GM19025 (cell line): ENCODE data around the gene GNB1L.

Source experiments
- ATAC-seq: cut with Tn5 transposase; IDR thresholded peaks from one replicate; pipeline ENCODE4 v1.9.1; 2021; ENCODE audit warnings: mild to moderate bottlenecking, low read depth, moderate library complexity; ENCODE audit not compliant: unreplicated experiment

The GNB1L gene

DNA sequence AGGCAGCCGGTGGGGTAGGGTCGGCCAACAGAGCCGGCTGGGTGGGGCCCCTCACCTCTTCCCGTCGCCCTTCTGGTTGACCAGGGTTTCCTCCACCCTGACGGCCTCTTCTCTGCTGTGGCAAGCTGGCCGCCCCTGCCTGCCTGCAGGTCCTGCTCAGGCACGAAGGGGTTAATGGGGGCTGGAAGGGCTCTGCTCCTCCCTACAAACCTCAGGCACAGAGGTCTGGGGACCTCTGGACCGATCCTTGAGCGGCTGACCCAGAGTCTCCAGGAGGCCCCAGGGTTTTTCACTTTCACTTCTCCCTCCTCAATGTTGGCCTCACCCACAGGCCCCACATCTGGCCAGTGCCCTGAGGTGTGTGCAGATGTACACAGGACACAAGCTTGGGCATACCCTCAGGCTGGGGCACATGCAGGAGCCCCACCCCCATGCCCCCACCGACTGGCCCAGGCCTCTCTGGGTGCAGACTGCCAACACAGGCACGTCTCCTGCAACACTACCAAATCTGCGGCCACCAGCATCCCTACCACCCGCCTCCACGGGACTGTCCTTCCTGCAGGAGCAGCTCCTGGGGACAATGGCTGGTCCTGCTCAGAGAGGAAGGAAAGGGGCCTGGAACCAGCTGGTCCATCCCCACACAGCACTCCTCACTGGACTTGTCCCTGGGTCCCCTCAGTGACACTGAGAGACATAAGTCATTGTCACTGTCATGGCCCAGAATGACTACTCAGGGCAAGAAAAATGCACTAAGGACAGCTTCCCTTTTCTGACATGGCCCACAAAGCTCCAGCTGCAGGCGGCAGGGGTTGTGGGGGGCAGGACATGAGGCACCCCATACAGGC is 97.3 kb downstream of the GNB1L start:
- no peak for ATAC-seq

DNA sequence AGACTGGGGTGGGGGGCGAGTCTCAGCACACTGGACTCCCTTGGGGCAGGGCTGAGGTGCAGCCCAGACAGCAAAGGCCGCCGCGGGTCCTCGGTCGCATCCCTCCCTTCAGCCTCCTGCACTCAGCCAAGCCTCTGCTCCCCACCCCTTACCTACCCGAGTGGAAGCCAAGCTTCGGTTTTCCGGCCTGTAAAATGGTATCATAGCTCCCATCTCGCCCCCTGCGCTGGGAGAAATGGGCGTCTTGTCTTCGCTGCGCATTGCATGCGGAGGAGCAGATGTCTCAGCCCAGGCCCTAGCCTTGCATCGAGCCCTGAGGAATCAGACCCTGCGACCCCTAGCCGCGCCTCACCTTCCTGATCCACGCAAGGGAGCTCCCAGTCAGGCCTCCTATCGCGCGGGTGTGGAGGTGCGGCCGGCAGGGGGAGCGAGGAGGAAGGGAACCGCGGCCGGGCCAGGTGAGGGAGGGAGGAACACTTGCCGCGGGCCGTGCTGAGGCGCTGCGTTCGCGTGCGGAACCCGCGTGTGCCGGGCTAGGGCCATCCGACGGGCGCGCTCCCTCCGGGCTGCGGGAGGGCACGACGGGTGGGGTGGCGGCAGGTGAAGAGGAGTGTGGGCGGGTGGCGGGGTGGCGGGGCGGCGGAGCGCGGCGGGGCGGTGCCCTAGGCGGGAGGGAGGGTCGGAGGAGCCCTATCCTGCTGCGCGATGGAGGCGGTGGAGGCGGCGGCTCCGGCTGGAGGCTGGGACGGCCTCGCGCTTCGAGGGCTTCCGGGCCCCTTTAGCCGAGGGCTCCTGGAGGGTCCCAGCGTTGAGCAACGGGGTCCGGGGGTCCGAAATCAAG is 98.2 kb downstream of the GNB1L start:
- ATAC-seq: no peak

DNA sequence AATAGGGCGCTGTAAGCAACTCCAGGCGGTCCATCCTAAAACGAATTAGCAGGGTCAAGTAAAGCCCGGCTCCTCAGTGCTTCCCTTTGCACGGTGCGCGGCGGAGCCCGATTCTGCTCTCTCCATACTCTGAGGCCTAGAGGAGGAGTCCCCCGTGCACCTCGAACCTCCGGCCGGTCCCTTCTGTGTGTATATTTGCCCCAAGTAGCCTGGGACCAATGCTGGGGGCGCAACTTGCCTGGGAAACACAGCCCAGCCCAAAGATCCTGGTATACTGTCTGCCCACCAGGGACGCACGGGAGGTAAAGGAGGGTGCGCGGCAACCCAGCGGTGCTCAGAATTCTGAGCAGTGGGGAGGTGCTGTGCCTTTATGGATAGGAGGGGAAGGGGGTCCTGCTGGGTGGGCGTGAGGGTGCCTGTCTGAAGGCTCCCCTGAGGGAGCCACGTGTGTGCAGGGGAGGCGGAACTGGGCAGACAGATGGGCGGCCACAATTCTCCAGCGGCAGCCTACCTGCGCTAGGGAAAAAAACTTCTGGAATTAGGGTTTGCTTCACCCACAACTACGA is 98.9 kb downstream of the GNB1L start:
- no peak for ATAC-seq

DNA sequence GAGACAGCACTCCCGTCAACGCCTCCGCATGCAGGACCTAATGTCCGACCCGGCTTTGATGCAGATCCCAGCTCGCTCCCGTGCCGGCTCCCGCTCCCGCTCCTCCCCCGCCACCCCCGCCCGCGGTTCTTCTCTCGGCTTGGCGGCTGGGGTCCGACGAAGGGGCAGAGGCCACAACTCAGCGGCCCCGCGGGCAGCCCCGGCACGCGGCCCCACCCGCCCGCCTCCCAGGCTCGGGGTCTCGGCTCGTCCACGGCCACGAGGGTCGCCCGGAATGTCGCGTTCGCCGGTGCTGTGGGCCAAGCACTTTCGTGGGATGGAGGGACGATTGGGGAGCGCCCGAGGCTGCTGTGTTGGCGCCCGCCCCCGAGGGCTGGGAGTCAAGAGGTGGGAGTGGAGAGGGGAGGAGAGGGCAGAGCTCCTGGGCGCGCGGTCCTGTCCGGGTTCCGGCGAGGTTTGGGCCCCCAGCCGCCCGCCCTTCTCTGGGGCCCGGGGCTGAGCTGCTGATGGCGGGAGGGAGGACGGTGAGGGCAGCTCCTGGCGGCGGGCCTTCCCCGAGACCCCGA is 99.4 kb downstream of the GNB1L start:
- no peak for ATAC-seq

DNA sequence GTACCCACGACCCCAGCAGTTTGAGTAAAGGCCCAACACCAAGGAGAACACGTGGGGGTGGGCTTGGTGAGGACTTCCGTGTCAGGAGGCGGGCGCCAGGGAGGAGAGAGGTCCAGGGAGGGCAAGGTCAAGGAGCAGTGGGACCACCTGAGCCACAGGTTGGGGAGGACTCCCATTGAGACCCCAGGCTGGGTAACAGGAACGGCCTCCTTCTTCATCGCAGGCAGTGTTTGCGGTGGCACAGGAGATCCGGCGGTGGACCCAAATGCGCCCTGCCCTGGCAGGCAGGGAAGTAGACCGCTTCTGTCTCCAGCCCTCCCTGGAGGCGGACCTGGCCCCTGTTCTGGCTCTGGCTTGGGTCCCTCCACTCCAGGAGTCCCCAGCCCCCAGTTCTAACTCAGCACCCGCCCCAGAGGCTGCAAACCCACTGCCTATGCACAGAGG is 100.0 kb downstream of the GNB1L start:
- no peak for ATAC-seq

DNA sequence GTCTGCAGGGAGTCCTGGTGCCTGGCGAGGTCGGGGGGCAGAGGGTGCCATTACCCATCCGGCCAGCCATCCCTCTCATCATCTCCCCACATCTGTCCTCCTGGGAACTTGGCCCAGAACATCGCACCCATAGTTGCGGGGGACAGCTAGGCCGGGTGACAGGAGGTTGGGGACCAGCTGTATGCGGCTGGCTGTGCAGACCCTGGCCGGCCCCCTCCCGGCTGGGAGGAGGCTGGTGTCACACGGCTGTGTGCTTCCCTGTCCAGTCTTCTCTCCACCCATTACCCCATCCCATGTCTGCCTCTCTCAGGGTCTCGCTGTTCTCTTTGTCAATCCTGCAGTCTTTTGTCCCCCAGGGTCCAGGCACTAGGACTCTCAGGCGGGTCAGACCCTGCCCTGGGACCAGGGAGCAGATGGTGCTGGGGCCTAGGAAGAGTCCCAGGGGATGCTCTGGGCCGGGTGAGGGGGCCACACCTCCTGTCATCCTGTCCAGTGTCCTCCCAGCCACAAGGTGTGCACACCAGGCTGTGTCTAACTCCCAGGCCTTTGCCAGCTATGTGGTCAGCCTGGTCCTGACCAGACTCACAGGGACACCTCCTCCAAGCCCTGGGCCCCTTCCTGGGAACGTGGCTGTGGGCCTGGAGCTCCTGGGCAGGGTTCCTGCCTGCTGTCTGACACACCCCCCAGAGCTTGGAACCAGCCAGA is 100.5 kb downstream of the GNB1L start:
- no peak for ATAC-seq

DNA sequence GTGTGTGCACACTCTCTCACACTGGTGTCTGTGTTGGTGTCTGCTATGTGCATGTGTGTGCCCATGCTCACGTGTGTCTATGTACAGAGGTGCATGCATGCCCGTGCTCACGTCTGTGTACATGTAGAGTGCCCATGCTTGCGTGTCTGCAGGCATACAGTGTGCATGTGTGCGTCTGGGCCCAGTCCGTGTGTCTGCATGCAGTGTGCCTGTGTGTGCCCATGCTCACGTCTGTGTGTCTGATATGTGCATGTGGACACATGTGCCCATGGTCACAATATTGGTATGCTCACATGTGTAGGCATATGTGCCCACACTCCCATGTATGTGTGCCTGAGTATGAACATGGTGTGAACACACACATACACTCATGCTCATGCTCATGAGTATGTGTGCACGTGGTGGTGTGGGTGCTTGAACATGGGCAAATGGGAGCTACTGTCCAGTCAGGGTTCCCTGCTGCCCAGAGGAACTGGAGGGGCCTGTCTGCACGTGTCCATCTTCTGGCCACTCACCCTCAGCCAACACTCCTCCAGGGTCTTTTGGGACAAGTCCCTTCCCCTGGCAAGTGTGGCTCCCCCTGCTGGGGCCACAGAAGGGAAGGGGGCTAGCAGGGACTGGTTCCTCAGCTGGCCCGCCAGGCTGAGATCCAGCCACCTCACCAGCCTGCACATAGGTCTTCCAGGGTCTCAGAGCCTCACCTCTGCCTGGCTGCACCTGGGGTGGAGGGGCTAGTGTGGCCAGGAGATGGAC is 101.4 kb downstream of the GNB1L start:
- ATAC-seq: no peak

DNA sequence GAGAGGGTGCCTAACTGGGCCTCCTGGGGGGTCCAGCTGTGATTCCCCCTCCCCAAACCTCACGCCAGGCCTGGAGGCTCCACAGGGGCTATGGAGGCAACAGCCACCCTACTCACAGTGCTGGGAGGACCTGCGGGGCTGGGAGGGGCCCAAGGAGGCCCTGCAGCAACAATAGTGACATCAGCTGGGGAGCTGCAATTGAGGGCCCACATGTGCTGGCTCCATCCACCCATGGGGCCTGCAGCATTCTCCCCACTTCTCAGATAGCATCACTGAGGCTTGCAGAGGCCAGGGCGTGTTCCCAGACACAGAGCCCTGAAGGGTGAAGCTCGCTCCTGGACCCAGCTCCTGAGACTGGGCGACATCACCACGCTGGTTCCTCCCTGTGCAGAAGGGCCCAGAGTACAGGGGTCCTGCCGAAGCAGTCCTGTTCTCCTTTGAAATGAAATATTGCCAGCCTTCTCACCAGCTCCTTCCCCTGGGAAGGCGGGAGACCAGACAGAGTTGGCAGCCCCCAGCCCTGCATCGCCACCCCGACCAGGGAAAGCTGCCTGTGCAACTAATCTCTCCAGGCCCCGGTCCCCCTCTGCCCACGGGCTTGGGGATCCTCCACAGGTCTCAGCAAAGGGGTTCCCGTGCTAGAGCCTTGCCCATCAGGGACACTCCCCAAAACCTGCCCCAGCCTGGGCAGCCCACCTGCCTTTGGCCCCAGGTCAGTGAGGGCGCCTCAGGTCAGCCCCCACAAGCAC is 103.0 kb downstream of the GNB1L start:
- no peak for ATAC-seq

DNA sequence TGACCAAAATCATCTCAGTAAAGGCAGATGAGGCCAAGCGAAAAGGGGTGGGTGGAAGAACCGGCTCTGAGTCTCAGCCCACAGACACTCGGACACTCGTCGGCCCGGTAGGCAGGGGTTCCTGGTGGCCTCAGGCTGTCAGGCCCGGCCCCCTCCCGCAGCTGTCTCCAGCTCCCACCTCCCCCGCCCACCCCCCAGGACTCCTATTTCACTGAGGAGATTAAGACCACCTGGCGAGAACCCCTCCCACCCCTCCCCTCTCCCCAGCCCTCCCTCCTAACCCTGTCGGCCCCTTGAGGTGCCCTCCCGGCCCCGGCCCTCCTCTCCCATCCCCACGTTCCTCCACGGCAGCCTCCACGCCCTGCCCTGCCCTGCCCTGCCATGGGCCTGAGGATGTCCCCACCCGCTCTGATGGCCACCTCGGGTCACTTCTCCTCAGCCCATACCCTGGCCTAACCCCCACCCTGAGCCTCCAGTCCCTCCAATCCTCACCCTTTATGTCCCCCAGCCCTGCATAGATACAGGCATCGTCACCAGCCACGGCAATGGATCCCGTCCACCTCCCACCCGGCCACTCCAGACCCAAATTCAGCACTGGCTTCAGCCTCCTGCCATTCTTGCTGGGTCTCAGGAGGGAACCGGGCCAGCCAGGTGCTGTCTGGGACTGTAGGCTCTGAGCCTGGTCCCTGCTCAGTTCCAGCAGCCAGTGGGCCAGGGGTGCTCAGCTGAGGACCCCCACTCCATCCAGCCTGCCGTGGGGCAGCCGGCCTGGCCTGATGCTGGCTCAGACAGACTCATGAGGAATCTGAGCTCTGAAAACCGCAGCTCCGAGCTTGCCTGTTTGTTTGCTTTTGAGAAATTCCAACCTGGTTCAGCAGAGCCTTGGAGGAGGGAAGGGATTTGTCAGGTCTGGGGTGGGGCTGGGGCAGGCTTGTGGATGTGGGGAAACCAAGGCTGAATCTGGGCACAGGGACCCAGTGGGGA is 103.9 kb downstream of the GNB1L start:
- ATAC-seq: no peak

DNA sequence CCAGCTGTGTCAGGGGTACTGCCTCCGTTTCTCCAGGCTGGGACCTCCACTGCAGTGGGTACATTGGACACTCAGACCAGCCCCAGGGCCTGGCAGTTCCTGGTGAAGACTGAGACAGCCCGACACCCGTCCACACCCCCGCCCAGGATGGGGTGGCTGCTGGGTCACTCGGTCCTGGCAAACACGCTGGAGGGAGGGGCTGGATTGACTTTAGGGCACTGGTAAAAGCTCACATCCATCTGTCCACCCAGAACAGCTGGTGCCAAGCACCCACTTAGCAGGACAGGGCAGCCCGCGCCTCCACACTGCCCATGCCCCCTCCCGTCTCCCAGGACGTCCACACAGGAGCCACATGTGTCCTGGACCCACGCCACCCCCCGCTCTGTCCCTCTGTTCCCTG is 104.8 kb downstream of the GNB1L start:
- no peak for ATAC-seq

DNA sequence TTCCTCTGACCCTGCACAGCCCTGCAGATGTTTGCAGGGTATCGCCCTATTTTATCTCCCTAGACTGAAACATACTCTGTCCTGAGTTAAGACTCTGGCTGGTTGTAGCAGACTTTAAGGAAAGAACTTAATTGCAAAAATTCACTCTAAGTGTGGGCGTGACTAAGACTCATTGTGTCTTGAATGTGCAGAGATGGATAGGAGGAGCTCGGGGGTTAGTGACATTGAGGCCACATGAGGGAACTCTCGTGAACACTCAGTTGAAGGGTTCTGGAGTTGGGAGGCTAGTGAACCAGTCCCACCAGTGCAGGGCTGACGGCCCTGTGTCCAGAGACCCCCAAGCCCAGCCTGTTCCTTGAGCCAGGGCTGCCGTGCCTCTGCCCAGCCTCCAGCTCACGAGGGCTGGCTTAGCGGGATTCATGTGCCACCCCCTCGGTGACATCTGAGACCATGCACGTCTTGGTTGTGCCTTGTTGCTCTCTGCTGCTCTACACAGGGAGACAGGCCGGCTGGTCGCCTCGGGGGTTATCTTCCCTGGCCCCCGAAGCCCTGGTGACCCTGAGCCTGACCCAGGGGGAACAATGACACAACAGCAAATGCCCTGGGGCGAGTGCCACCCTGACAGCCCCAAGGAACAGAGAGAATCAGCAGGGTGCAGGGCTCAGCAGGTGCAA is 105.5 kb downstream of the GNB1L start:
- ATAC-seq: no peak

DNA sequence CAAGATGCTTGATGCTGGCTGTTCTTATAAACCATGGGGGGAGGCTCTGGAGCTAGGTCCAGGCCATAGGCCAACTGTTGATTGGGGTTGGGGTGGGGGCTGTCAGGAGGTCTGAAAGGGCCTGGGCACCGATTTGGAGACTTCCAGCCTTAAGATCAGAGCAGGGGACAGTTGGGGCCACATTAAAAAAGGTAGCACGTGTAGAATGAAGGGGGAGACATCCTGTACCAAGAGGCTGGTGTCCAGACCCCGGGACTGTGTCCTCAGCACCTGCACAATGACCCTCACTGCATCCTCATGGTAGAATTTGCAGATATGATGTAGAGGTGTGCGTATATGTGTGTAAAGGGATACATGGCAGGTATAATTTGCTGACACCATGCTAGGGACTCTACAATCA is 106.5 kb downstream of the GNB1L start:
- ATAC-seq: no peak

DNA sequence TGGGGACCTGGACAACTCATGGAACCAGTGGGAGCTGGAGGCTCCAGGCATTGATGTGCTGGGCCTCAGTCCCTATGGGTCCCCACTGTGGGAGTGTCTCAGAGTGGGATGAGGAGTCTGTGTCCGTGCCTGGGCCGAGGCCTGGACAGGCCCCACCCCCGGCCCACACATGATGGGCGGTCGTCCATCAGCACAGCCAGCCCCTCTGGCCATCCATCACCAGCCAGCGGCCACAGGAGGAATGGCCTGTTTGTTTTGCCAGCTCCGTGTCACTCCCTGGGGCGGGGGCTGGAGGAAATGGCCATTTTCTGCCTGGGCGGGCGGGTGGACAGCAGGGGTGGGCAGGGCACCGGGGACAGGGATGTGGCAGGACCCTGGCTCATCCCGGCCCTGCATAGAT is 107.1 kb downstream of the GNB1L start:
- no peak for ATAC-seq

DNA sequence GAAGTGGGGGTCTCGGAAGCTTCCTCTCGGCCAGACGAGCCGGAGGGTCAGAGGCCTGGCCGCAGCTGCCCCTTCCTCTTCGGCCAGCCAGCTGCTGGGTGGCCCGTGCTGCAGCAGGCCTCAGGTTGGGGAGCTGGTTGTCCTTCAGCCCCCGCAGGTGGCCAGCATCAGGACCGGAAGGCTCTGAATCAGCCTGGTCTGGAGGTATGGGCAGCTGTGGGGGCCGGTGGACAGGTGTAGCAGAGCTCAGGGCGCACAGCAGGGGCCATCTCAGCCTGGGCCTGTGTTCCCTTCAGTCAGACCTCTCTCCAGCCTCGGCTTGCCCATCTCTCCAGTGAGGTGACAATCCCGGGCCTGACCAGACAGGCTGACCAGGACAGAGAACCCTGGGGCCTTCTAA is 107.9 kb downstream of the GNB1L start:
- no peak for ATAC-seq

DNA sequence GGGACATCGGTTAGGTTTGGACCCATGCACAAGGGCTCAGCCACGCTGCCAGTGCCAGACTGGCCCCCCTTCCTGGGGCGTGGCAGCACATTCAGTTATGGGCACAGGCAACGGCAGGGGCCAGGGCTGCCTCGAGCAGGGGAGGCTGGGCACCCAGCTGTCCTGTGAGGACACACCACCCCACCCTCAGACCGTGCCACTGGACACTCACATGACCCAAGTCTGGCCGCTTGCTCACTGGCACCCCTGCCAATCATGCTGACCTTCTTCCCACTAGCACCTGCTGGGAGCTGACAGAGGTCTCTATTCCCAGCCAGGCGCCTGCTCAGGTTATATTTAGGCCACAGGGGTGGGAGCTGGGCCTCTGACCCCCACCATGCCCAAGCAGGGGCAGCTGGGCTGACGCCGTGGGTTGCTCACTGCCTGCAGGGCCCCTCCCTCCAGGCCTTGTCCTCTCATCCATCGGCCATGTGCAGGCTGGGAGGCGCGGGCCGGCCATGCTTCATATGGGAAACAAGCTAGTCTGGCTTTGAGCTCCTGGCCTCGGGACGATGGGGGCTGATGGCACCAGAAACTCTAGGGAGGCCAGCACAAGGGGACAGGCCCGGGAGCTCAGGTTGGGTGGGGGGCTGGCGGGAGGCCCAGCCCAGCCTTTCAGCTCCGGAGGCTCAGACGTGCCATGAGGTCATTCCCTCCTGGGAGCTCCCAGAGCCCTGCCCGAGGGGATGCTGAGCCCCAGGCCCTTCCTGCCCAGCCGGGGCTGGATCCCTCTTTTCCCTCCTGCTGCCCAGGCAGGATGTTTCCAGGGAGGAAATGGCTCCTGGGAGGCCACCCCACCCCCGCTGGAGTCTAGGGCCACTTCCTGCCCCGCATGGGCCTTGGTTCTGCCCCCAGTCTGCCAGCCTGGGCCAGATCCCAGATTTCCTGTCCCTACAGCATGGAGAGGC is 109.2 kb downstream of the GNB1L start:
- no peak for ATAC-seq

DNA sequence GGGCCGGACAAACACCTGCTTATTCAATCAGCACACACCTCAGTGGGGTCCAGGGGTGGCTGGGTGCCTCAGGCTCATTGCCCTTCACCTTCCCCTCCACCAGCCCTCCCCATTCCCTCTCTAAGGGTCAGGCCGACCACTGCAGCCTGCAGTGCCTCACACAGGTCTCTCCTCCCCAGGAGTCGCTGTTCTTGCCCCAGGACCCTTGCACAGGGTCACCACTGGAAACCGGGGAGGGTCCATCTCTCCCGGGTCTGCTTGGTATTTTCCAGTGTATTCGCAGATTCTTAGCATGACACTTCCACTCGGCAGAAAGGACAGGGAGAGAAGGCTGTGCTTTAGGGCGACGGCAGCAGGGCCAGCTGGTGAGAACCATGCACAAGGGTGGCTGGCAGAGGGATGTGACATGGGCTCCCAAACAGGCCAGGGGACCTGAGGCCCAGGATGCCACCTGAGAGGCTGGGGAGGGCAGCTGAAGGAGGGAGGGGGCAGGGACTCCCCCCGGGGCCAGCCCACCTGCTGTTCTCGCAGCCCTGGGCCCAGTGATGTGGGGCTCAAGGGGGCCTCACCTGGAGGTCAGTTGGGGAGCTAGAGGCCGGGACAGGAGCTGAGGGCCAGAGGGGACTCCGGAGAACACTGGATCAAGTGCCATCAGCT is 110.2 kb downstream of the GNB1L start:
- ATAC-seq: no peak
